A549 treated with DMSO at 1 μM for 4 hours (cell line): Measurements from ENCODE around the gene ALDH3B1. TPM values are rescaled to one million over a fixed set of nuclear protein-coding genes. Genes with fewer than 3 reads are reported as not detected.

Experiments used
- total RNA-seq: library from RNA; stranded (reverse); fragments of 200-300 nt; extraction: Qiagen RNA extraction; gene quantifications from 5 replicates; pipeline ENCODE4 v1.2.3, GENCODE V29; 2022; ENCODE audit warnings: low read depth

ALDH3B1 gene, protein sequence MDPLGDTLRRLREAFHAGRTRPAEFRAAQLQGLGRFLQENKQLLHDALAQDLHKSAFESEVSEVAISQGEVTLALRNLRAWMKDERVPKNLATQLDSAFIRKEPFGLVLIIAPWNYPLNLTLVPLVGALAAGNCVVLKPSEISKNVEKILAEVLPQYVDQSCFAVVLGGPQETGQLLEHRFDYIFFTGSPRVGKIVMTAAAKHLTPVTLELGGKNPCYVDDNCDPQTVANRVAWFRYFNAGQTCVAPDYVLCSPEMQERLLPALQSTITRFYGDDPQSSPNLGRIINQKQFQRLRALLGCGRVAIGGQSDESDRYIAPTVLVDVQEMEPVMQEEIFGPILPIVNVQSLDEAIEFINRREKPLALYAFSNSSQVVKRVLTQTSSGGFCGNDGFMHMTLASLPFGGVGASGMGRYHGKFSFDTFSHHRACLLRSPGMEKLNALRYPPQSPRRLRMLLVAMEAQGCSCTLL
- total RNA-seq, result 117 to 131 TPM (median 121 TPM) in 5 replicates

DNA sequence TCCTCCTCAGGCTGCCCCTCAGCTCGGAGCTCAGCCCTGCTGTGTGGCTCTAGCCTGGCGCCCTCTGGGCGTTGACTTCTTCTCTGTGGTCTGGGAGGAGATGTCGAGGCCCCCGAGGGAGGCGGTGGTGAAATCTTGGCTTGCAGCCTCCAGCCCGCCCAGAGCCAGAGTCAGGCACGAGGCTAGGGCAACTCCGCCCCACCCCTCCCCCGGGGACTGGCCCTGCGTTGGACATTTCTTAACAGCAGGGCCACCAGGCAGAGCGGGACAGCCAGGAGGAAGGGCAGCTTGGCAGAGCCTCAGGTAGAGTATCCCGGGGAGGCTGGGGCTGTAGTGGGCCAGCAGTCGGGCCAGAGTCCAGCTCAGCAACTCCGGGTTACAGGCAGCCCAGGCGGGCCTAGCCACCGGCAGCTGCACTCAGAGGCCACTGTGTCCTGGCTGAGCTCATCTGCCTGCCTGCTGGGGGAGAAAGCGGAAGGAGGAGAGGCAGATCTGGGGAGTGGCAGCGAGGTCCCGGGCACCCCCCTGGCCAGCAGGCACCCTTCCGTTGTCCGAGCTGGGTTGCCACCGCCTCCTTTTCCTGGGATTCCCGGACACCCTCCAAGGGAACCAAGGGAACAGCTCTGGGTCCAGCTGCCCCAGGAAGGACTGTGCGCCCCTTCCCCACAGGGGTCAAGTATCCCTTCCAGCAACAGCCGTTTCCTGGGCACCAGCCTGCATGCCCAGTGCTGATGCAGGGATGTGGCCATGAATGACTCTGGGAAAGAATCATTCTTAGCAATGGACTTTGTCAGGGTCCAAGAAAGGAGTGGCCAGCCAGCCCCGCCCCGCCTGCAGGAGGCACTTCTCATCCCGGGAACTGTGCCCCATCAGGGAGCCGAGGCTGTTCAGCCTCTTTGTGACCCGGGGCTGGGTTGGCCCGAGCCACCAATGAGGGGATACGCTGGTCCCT lies at the start of gene ALDH3B1:
Gene ALDH3B1 (plus strand): TSS at position 238 of the 952 bp plus-strand sequence. CDS start 4,971 bp downstream, outside the sequence.

DNA sequence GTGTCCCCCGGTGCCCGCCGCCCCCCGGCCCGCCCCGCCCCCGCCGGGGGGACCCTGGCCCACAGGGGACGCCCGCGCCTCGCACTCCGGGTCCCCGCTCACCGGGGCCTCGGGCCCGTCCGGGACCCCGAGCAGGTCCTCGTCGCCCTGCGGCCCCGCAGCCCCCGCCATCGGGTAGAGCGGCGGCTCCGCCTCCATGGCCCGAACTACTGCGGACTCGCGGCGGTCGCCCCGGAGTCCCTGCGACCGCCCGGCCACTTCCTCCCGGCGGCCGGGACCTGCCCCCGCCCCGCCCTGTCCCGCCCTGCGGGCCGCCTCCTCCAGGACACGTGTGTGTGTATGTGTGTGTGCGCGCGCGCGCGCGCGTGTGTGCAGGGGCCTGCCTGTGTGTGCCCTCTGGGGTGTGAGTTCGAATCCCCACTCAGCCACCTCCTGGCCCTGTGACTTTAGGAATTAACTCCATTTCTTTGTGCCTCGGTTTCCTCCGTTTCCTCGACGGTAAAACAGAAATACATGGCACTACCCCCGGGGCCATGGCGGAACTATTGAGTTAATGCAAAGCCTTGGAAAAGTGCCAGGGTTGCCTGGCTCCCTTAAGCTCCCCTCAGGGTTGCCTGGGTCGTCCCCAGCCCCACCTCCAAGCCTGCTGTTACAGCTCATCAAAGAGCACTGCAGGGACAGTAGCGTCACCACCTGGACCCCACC lies 6.1 kb upstream of the ALDH3B1 start, which contains the start of gene UNC93B1:
Gene UNC93B1 (minus strand): TSS at position 252 of the 705 bp plus-strand sequence. CDS start 54 bp downstream, at position 198.

DNA sequence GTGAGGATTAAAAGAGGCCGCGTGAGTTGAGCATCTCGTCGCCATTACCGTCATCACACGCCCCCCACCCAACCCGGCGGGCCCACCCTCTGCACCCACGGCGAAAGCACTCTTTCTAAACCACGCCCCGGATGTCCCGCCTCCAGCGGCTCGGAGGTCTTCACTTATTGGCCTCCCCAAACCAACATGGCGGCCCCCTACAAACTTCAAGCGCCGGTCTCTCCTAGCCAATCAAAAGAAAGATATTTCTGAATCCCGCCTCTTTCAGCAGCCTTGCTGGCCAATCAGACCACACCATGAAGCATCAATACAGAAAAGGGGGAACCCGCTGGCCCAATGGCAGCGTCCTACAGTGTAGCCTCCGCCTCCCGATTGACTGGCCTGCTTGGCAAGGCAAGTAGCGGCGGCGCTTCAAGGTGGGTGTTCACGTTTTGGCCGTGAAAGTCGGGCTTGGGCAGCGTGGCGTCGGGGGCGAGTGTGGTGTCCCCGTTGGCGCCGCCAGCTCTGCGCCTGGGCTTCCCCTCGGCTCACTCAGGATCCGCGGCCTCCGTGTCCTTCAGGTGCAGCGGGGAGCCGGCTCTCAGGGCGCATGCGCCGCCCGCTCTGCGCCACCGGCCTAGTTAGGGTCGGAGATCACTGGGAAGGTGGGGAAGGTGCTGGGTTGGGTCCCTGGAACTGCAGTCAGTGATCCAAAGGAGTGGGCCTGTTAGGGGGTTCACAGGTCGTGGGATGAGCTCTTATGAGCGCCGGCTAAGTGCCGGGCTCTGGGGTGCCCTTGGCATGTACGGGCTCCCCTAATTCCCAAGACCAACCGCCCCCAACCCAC lies 20.4 kb downstream of the ALDH3B1 start, which contains the start of gene NDUFS8:
Gene NDUFS8 (plus strand): TSS at position 364 of the 826 bp plus-strand sequence. CDS start 1,471 bp downstream, outside the sequence.

DNA sequence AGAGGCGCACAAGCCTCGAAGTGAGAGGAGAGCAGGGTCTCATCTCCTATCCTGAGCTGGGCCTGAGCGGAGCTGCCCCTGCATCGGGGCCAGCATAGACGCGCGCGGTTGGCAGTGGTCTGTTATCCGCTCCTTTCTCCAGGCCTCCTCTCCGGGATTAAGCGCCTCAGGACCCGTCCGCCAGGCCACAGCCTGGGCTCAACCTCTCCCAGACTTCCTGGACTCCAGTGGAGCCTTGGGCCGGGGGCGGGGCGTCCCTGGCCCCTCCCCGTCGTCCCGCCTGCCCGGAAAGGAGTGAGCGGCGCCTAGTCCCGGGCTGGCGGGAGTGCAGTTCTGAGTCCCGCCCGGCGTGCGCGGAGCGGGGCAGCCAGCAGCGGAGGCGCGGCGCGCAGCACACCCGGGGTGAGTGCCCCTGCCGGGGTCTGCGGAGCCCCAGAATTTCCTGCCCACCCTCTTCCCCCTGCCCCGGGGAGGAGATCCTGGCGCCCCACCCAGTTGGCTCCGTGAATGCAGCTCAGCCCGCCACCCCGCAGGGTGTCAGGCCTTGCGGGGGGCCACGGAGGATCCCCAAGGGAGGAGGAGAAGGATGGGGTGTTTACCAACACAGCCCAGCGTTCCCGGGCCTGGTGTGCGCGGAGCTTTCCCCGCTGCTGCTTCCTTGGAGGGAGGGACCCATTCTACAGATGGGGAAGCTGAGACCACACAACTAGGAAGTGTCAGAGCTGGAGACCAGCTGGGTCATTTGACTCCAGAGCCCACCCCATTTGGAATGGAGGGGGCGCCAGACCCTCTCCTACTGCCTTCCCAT lies 28.8 kb downstream of the ALDH3B1 start, which contains the start of gene TCIRG1:
Gene TCIRG1 (plus strand): TSS at position 308 of the 808 bp plus-strand sequence. CDS start 2,247 bp downstream, outside the sequence.

Other genes starting within 250 kb of the ALDH3B1 start
- 55.5 to 79.3 TPM (median 68.3 TPM) in 5 replicates for gene UNC93B1, start 6.2 kb upstream of the ALDH3B1 start, total RNA-seq
- 307 to 381 TPM (median 350 TPM) in 5 replicates for gene NDUFS8, start 20.4 kb downstream of the ALDH3B1 start, total RNA-seq
- gene TCIRG1, start 28.7 kb downstream of the ALDH3B1 start, total RNA-seq, result 77.5 to 174 TPM (median 144 TPM) in 5 replicates
- gene CHKA, start 111.1 kb downstream of the ALDH3B1 start, total RNA-seq, result 25.6 to 29.4 TPM (median 26.3 TPM) in 5 replicates
- gene KMT5B, start 203.0 kb downstream of the ALDH3B1 start, total RNA-seq, result 19.7 to 23.7 TPM (median 21.5 TPM) in 5 replicates